ENCODE measurements around the gene MRPL3.

The MRPL3 gene

DNA sequence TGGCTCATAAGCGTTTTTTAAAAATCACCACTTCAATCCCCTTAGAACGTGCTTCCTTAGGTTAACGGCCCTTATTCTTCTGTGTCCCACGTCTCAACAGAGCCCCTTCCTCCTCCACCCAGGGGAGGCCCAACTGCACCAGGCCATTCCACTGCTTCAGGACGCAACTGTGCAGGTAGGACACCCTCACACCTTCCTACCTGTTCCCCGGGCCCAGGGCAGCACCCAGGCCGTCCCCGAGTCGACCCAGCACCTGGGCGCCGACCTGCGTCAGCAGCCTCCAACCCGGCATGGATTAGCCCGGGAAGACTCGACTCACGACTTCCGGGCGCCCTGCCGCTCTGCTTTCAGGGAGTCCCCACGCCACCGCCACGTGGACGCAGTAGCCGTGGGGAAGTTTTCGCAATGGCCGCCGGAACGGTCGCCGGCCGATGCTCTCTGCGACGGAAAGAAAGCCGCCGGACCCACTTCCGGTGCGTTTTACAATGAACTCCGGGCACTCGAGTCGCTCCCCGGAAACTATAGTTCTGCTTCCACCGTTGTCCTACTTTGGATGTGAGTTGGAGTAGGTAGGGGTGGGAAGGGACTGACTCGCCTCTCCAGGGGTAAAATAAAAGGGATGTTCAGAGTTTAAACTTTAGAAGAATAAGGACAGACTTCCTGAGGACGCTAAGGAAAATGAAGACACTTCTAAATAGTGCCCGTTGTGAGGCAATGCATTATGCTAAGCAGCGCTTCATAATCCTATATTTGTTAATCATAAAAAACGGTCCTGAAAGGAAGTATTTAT lies at the start of gene MRPL3:
TSS of gene MRPL3 (minus strand) at position 442 of the 790 bp plus-strand sequence. CDS start at position 292, 150 bp downstream.
- DNase-seq (ENCODE audit: low spot score) = peak; percentile 83

DNA sequence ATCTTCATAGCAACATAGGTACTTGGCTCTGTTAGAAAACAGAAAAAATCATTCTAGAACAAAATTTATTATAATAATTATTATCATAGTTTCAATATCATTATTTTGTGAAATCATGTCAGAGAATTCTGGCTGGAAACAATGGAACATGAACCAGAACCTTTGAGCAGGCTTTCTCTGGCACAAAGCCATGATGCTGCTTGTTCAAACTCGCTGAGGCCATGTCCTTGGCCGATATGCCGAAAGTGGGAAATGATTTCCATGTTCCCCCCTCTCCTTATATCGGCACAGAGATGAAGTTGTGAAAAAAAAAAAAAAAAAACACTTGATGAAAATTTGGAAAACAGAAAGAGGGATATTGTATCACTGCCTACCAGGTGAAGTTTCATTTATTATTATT lies 49.0 kb upstream of the MRPL3 start:
- no peak for DNase-seq (ENCODE audit: low spot score)

DNA sequence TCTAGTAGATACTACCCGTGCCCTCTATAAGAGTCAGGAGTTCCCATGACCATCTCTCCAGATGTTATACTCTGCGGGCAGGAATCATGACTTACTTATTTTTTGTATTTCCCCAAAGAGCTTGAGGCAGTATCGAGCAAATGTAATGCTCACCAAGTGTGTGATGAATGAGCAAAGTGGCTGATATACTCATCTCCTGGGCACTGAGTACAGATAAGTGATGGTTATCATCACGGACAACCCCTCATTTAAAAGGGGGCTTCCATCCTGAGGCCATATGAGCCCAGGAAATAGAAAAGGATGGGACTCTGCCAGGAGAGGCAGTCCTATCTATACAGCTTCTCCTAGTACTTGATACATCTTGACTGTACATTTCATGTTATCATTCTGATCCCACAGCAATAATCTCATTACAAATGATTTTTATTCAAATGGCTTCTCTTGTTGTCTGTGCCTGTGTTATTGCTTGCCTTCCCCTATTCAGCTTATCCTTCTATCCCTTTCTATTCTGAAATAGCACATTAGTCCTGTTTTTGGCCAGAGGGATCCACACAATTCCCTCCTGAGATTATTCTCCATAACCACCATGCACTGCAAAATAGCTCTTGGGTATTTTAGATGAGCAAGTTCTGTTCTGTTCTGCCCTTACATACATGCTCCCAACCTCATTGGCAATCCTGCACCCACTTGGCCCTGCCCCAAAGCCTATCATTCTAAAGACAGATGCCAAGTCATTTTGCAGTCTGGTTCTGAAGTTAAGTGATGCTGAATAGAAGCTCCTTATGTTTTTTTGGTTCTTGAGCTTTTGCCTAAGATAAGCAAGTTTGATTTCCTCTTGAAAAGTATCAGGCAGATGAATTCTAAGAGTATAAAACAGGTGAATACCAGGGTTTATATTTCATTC lies 48.0 kb upstream of the MRPL3 start:
- DNase-seq (ENCODE audit: low spot score) = no peak

DNA sequence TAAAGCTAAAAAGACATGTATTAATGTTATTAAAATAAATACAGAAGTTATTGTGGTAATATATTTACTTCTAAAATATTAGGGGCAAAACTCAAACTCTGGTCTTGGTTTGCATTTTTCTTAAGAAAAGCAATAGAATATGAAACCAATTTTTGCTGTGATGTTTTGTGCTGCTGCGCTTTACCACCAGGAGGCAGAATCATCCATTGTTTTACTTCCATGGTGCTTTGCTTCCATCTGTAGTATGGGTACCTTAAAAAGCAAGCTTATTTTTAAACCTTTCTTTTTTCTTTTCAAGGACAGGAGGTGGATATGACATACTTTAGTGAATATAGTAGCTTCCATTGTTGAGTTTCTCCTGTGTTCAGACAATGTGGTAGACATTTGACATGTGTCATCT lies 46.6 kb upstream of the MRPL3 start:
- no peak for DNase-seq (ENCODE audit: low spot score)

DNA sequence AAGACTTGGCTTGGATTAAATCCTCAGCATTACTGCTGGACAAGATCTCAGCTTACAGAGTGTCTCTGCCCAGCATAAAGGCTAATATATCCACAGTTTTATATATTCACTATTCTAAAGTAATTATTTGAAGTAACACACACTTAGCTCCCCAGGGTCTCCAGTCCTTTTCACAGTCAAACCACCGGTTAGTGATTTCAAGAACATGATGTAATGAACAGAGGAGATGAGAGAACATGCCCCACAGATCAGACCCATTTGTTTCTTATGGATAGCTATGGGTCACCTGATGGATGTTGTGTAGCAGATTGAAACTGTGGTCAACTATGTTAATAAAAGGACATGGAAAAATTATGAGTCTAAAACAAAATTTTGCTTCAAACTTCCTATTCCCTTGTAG lies 44.8 kb upstream of the MRPL3 start:
- no peak for DNase-seq (ENCODE audit: low spot score)

DNA sequence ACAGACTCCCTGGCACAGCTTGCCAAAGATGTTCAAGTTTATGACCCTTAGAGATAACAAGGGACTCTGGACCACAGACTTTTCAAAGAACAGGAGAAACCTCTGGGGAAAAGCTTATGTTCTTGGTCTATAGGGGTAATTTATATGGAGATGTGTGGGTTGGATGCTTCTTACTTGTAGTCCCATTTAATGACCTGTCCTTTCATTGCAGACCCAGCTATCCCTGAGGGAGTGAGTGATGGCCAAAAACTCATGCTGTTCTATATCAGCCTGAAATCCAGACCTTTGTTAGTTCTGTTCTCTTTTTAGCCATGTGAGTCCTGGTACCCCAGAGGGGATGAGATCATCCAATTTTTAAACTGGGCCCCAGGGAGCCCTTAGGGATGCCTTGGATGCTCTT lies 43.7 kb upstream of the MRPL3 start:
- no peak for DNase-seq (ENCODE audit: low spot score)

DNA sequence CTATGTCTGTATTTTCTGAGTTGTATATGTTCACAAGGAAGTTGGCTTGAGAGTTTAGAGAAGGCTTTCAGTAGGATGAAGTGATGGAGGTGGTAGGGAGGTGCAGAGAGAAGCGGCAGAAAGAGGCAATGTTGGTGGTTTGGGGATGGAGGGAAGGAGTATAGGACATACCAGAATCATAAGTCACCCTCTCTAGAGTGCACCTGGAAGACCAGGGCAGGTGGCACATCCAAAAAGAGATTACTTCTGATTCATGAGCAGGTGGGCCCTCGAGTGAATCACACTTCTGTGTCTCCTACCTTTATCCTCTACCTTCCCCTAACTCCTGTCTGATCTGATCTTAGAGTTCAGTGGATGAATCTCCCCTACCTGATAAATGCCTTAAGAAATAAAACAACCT lies 41.8 kb upstream of the MRPL3 start:
- no peak for DNase-seq (ENCODE audit: low spot score)

DNA sequence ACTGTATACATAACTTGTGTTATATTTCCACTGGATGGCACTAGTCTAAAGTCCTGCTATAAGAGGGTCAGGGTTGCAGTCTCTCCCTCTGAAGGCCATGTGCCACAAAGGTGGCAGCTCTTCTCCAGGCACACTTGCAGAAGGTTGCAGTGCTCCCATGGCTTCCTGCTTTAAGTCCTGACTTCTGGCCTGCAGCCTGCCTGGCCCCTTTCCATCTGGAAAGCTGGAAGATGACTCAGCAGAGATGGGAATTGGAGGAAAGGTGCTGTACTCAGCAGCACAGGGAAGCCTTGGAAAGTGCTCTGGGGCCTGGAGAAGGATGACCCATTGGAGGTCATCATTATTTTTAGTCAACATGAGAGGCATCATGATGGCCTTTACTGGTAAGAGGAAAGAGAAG lies 40.9 kb upstream of the MRPL3 start:
- DNase-seq (ENCODE audit: low spot score) = no peak

DNA sequence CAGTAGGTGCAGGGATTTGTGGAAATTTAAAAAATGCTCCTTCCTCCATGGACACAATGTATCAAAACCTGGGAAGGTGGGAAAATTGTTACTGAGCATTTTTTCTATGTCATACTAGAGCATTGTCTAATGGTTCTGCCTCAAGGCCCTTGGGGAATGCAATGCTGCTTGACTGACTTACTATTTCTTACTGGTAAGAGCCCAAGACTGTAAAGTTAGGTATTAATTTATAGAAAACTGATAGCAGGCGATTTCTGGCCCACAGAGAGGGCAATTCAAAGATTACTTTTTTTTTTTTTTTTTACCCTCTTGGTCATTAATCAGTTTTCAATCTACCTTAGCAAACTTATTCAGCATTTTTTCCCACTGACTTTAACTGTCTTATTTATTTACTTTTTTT lies 38.5 kb upstream of the MRPL3 start:
- no peak for DNase-seq (ENCODE audit: low spot score)

DNA sequence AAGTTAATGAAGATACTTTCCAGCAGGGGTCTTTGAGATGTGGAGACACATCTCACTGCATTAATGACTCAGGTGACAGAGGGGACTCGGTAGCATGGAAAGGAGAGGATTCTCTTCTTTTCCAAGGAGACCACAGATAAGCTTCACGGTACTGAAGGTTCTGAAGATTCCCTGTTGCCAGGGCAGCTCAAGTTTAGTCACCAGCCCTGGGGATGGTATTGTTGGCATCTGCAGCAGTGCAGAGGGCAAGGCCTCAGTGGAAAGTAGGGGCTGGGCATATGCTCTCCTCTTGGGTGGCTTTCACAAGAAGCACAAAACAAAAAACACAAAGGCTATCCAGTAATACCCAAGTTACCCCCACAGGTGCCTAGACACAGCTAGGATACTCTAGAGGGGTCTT lies 38.0 kb upstream of the MRPL3 start:
- DNase-seq (ENCODE audit: low spot score) = no peak

DNA sequence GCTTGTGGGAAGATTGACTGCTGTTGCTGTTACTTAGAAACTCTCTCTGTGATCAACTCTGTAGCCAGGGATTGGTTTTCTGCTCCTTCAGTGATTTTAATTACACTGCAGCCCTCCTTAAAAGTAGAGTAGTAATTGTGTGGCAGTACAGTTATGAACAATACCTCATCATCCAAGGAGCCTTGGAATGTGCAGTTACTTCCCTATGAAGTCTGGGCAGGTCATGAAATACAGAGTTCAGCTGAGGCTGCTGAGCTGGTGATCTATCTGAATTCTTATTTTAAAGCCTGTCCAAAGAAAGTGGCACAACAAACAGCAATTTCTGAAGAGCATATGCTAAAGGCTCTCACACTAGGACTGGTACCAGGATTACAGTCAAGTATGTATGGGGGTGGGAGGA lies 37.4 kb upstream of the MRPL3 start:
- no peak for DNase-seq (ENCODE audit: low spot score)

DNA sequence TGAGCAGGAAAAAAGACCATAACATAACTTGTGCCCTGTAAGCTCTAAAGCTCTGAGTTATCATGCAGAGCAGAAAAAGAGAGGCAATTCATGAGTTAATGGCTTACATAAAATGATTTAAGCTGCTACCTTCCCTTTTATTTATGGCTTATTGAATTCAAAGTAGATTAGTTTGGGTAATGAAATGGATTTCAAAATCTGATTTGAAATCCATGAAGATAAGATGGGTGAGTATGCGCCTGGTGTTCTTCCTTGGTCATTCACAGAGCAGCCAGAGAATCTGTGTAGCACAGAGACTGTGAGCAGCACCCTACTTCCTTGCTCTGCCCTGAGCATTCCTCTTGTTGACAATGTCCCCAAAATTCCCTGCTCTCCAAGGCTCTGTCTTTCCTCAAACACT lies 36.2 kb upstream of the MRPL3 start:
- no peak for DNase-seq (ENCODE audit: low spot score)

DNA sequence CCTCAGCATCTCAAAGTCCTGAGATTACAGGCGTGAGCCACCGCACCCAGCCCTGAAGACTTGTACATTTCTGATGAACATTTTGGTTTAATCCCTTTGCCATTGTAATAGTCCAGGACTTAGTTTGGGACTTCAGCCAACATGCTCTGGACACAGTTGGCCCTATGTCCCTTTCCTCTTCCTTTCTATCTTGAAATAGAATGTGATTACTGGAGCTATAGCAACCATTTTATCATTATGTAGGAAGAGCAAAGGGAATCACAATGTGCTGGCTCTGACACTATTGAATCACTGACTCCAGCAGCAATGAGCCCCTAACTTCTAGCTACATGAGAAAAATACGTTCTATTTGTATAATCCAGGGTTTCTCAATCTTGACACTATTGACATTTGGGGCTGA lies 34.8 kb upstream of the MRPL3 start:
- DNase-seq (ENCODE audit: low spot score) = no peak

DNA sequence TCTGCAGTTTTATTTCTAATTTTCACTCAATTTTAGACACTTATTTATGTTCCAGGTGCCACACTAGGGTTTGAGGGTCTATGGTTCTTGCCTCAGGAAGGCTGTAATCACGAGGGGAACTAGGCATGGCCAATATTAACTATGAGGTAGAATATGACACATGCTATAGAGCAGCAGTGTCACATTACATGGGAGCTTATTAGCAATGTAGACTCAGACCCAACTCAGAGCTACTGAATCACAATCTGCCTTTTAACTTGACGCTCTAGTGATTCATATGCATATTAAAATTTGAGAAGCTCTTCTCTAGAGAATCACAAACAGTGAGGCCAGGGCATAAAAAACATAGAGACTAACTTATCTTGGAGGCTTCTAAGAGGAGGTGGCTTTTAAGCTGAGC lies 32.8 kb upstream of the MRPL3 start:
- DNase-seq (ENCODE audit: low spot score) = no peak

DNA sequence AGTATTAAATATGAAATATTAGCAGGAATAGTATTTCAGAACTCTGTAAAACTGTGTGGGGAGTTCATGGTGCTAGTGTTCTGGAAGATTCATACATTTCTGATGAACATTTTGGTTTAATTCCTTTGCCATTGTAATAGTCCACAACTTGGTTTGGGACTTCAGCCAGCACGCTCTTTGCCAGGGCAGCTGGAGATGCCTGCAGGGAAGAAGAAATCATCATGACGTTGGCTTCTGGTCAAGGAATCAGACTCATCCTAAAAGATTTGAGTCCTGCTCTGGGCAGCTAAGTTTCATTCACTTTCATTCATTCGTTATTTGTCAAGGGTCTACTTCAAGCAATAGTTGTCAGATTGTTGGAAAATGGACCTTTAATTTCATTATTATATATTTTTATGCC lies 32.4 kb upstream of the MRPL3 start:
- no peak for DNase-seq (ENCODE audit: low spot score)

DNA sequence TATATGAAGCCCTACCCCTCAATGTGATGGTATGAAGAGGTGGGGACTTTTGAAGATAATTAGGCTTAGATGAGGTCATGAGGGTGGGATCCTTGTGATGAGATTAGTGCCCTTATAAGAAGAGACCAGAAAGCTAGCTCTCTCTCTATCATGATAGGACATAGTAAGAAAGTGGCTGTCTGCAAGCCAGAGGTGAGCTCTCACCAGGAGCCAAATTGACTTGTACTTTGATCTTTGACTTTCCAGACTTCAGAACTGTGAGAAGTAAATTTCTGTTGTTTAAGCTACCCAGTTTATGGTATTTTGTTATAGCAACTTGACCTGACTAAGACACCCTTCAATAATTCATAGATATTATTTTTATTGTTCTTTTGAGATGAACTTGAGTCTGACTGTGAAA lies 29.9 kb upstream of the MRPL3 start:
- no peak for DNase-seq (ENCODE audit: low spot score)

DNA sequence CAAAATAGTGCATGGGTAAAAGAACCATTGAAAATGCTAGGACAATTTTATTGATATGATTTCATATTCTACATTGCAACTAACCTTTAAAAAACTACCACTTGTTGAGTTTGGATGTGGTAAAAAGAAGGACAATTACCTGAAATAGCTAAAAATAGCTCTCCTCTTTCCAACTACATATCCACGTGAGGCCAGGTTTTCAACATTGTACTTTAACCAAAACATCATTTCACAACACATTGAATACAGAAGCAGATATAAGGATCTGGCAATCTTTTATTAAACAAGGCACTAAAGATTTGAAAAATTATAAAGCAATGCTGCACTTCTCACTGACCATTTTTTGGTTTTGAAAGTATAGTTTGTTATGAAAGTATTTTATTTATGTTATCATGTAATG lies 28.1 kb upstream of the MRPL3 start:
- no peak for DNase-seq (ENCODE audit: low spot score)

DNA sequence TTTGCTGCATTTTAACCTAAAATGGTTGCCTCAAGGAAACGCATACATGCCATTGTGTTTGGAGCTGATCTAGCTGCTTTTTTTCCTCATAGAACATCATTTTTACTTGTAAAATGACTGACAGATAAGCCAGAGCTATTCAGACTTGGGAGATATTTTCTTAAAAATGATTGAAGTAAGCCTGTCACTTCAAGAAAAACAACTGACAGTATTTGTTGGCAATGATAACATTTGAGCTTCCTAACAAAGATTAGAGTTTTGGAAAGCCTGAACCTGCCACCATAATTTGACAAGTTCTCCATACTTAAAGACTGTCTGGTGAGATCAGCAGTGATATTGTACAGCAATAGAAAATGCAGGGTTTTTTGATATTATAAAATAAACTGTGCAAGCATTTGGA lies 27.6 kb upstream of the MRPL3 start:
- DNase-seq (ENCODE audit: low spot score) = no peak

DNA sequence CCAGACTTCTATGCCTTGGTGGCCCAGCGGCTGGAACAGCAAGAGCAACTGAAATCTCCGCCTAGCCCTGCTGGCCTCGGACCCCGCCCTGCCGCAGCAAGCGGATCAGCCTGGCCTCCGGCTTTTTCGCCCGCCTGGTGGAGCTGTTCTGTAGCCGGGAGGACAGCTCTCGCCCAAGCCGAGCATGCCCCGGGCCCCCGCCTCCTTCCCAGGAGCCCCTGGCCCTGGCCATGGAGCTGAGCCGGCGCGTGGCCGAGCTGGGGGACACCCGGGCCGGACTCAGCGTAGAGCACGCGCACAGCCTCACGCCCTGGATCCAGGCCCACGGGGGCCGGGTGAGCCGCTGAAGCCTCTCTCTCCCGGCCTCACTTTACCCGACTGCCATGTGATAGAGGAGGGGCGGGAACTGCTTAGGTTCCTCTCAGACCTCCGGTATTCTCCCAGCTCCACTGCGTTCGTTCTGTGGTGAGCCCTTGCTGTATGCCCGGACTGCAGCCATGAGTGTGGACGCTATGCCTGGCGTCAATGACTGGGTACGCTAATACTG lies 24.1 kb upstream of the MRPL3 start:
- no peak for DNase-seq (ENCODE audit: low spot score)

DNA sequence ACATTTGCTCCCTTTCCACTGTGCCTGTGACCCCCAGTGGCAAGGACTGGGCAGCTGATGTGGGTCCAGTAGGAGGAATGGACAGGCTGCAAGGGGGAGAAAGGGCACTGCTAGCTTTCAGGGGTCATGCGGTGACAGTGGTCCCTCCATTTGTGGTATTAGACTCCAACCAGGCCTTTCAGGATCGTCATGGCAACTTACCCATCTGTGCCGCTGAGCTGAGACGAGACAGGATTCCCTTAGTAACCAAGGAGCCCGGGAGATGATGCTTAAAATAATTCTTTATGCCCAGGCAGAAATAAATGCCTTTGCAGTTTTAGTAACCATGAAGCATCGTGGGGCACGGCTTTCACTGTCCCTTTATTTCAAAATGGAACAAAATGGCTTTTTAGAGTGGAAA lies 15.9 kb upstream of the MRPL3 start:
- no peak for DNase-seq (ENCODE audit: low spot score)

DNA sequence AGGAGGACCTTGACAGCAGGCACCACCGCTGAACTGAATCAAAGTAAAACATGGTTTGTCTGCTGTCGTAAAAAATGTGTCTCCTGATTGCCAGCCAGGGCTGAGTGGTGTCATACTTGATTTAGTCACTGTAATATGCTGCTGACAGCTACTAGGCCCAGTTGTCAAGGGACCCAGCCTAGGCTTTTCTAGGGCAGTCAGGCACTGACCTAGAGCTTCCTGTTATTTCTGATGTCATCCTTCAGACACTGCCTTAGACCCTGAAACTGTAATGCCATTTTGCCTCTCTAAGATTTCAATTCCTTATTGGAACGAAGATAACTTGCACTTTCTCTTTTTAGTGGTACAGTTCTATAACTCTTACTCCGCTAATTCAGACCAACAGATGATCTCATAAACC lies 2.6 kb upstream of the MRPL3 start:
- no peak for DNase-seq (ENCODE audit: low spot score)

DNA sequence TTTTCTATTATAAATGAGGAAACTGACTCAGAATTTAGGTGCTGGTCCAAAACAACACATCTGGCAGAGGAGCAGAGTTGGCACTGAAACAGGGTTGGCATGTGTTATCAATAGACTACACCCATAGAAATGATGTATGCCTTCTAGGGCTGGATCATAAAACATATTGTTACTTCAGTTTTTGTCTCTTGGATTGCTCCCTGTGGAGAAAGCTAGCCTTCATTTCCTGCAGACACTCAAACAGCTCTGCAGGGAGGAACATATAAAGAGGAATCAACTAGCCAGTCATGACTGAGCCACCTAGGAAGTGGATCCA lies 507 bp upstream of the MRPL3 start:
- no peak for DNase-seq (ENCODE audit: low spot score)

DNA sequence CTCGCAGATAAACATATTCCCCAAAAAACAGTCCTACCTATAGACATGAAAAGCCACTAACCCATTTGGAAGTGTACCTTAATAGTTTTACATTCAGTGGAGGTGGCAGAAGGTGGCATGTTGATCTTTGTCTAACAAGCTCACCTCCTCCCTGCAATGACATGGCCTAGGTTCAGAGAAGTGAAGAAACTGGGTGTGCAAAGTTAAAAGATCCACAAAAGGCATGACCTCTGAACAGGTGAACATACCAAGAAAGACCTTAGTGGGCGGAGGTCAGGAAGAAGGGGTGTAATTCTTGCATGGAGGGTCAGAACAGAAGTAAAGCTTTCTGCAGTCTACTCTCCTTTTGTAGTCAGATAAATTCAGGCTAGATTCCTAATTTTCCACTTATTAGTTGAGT lies 822 bp downstream of the MRPL3 start:
- DNase-seq (ENCODE audit: low spot score) = no peak
